Measurements from ENCODE around the gene GRB7. TPM values are rescaled to one million over a fixed set of nuclear protein-coding genes. Genes with fewer than 3 reads are reported as not detected.

Gene GRB7
- total and polyA plus RNA-seq, 10 of the 15 experiments (the other 5 are each of a cell fraction or from before 2014, with no cell fraction given): 0.05 to 0.34 (median 0.19) TPM; not detected in 4

DNA sequence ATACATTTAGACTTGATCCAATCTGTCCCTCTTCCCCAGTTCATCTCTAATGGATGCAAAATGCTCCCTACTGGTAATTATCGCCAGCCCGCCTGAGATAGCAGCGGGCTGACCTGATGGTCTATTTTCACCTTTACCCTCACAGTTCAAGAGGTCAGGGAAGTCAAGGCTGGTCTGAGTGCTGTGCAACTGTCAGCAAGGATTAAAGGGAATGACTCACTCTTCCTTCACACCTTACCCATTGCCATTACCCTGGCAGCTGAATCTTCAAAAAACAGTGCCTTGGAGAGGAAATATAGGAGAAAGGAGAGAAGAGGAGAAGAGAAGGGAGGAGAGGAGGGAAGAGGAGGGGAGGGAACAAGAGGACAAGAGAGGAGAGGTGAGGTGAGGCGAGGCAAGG lies 36.3 kb downstream of the GRB7 start (continued):
- TF ChIP-seq, protein P1, sequence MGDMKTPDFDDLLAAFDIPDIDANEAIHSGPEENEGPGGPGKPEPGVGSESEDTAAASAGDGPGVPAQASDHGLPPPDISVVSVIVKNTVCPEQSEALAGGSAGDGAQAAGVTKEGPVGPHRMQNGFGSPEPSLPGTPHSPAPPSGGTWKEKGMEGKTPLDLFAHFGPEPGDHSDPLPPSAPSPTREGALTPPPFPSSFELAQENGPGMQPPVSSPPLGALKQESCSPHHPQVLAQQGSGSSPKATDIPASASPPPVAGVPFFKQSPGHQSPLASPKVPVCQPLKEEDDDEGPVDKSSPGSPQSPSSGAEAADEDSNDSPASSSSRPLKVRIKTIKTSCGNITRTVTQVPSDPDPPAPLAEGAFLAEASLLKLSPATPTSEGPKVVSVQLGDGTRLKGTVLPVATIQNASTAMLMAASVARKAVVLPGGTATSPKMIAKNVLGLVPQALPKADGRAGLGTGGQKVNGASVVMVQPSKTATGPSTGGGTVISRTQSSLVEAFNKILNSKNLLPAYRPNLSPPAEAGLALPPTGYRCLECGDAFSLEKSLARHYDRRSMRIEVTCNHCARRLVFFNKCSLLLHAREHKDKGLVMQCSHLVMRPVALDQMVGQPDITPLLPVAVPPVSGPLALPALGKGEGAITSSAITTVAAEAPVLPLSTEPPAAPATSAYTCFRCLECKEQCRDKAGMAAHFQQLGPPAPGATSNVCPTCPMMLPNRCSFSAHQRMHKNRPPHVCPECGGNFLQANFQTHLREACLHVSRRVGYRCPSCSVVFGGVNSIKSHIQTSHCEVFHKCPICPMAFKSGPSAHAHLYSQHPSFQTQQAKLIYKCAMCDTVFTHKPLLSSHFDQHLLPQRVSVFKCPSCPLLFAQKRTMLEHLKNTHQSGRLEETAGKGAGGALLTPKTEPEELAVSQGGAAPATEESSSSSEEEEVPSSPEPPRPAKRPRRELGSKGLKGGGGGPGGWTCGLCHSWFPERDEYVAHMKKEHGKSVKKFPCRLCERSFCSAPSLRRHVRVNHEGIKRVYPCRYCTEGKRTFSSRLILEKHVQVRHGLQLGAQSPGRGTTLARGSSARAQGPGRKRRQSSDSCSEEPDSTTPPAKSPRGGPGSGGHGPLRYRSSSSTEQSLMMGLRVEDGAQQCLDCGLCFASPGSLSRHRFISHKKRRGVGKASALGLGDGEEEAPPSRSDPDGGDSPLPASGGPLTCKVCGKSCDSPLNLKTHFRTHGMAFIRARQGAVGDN (IDR thresholded peaks at IDR 0.05): no peak
- no peak for TF ChIP-seq CHD2 (IDR thresholded peaks at IDR 0.05; ENCODE audit: borderline replicate concordance, low read depth, low read length)
- TF ChIP-seq ZNF384 (IDR thresholded peaks at IDR 0.05; ENCODE audit: borderline replicate concordance, low read depth, low read length): no peak
- TF ChIP-seq, protein P2, sequence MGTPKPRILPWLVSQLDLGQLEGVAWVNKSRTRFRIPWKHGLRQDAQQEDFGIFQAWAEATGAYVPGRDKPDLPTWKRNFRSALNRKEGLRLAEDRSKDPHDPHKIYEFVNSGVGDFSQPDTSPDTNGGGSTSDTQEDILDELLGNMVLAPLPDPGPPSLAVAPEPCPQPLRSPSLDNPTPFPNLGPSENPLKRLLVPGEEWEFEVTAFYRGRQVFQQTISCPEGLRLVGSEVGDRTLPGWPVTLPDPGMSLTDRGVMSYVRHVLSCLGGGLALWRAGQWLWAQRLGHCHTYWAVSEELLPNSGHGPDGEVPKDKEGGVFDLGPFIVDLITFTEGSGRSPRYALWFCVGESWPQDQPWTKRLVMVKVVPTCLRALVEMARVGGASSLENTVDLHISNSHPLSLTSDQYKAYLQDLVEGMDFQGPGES (IDR thresholded peaks at IDR 0.05): no peak
- TF ChIP-seq TCF3 (IDR thresholded peaks at IDR 0.05; ENCODE audit: borderline replicate concordance, insufficient read depth, low read depth, low read length): no peak
- TF ChIP-seq, protein P3, sequence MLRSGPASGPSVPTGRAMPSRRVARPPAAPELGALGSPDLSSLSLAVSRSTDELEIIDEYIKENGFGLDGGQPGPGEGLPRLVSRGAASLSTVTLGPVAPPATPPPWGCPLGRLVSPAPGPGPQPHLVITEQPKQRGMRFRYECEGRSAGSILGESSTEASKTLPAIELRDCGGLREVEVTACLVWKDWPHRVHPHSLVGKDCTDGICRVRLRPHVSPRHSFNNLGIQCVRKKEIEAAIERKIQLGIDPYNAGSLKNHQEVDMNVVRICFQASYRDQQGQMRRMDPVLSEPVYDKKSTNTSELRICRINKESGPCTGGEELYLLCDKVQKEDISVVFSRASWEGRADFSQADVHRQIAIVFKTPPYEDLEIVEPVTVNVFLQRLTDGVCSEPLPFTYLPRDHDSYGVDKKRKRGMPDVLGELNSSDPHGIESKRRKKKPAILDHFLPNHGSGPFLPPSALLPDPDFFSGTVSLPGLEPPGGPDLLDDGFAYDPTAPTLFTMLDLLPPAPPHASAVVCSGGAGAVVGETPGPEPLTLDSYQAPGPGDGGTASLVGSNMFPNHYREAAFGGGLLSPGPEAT (IDR thresholded peaks at IDR 0.05; ENCODE audit: low read depth): no peak
- TF ChIP-seq NR2C1 (IDR thresholded peaks at IDR 0.05): peak; percentile 83
- peak; percentile 13; the same call in 1 of the 2 replicates for TF ChIP-seq MTA2 (IDR thresholded peaks at IDR 0.05; ENCODE audit: low read depth)
- TF ChIP-seq PAX5 (IDR thresholded peaks at IDR 0.05; ENCODE audit: borderline replicate concordance, low read depth, low read length): no peak
- no peak for TF ChIP-seq ZZZ3 (IDR thresholded peaks at IDR 0.05; ENCODE audit: control insufficient read depth, insufficient read length, low read depth)
- TF ChIP-seq EZH2 (IDR thresholded peaks at IDR 0.05; ENCODE audit: borderline replicate concordance, control insufficient read depth, low read depth, low read length): no peak
- TF ChIP-seq, protein P4, sequence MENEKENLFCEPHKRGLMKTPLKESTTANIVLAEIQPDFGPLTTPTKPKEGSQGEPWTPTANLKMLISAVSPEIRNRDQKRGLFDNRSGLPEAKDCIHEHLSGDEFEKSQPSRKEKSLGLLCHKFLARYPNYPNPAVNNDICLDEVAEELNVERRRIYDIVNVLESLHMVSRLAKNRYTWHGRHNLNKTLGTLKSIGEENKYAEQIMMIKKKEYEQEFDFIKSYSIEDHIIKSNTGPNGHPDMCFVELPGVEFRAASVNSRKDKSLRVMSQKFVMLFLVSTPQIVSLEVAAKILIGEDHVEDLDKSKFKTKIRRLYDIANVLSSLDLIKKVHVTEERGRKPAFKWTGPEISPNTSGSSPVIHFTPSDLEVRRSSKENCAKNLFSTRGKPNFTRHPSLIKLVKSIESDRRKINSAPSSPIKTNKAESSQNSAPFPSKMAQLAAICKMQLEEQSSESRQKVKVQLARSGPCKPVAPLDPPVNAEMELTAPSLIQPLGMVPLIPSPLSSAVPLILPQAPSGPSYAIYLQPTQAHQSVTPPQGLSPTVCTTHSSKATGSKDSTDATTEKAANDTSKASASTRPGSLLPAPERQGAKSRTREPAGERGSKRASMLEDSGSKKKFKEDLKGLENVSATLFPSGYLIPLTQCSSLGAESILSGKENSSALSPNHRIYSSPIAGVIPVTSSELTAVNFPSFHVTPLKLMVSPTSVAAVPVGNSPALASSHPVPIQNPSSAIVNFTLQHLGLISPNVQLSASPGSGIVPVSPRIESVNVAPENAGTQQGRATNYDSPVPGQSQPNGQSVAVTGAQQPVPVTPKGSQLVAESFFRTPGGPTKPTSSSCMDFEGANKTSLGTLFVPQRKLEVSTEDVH (IDR thresholded peaks at IDR 0.05; ENCODE audit: low read depth, partially characterized antibody): no peak
- no peak for TF ChIP-seq NR2C2 (IDR thresholded peaks at IDR 0.05; ENCODE audit: borderline replicate concordance, control insufficient read depth, insufficient read length, low read depth)
- TF ChIP-seq ZSCAN29 (IDR thresholded peaks at IDR 0.05): no peak
- no peak for TF ChIP-seq ATF7 (IDR thresholded peaks at IDR 0.05; ENCODE audit: low read depth)
- TF ChIP-seq, protein P5, sequence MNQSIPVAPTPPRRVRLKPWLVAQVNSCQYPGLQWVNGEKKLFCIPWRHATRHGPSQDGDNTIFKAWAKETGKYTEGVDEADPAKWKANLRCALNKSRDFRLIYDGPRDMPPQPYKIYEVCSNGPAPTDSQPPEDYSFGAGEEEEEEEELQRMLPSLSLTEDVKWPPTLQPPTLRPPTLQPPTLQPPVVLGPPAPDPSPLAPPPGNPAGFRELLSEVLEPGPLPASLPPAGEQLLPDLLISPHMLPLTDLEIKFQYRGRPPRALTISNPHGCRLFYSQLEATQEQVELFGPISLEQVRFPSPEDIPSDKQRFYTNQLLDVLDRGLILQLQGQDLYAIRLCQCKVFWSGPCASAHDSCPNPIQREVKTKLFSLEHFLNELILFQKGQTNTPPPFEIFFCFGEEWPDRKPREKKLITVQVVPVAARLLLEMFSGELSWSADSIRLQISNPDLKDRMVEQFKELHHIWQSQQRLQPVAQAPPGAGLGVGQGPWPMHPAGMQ (IDR thresholded peaks at IDR 0.05; ENCODE audit: borderline replicate concordance): no peak
- TF ChIP-seq HDGF (IDR thresholded peaks at IDR 0.05): peak; percentile 77; the same call in 1 of the 2 replicates
- no peak for TF ChIP-seq CBFB (IDR thresholded peaks at IDR 0.05; ENCODE audit: low read depth)
- no peak for TF ChIP-seq CREB1 (IDR thresholded peaks at IDR 0.05; ENCODE audit: low read depth)
- TF ChIP-seq SREBF1 (IDR thresholded peaks at IDR 0.05; ENCODE audit: low read length): no peak
- no peak for TF ChIP-seq SMC3 (IDR thresholded peaks at IDR 0.05; ENCODE audit: borderline replicate concordance, low read length)
